Mesothelial cell of epicardium (in vitro differentiated cells): ENCODE measurements around the gene TYW5. TPM values are rescaled to one million over a fixed set of nuclear protein-coding genes. Genes with fewer than 3 reads are reported as not detected.
"Not testable (repeated sequence)": the region's sequence is repeated elsewhere in the genome, so short reads cannot be mapped to it uniquely, and the experiment has no call there.

Experiments
- DNase-seq, 2 experiments: peaks; one replicate each; pipeline ENCODE4 v3.0.0; 2021; ENCODE audit warnings: low spot score in 2 of 2; ENCODE audit not compliant: unreplicated experiment in 2 of 2
- H3K27ac Mint-ChIP-seq: 2 replicates; pipeline ENCODE4 v1.8.0; 2021; ENCODE audit warnings: mixed read lengths
- H3K27me3 Mint-ChIP-seq: 2 replicates; pipeline ENCODE4 v1.8.0; 2021; ENCODE audit warnings: low read depth, mixed read lengths
- H3K36me3 Mint-ChIP-seq: 2 replicates; pipeline ENCODE4 v1.8.0; 2021; ENCODE audit warnings: mixed read lengths
- H3K4me1 Mint-ChIP-seq: 2 replicates; pipeline ENCODE4 v1.8.0; 2021; ENCODE audit warnings: mixed read lengths
- H3K4me3 Mint-ChIP-seq: 2 replicates; pipeline ENCODE4 v1.8.0; 2021; ENCODE audit warnings: mild to moderate bottlenecking, moderate library complexity, mixed read lengths
- H3K9me3 Mint-ChIP-seq: 2 replicates; pipeline ENCODE4 v1.8.0; 2021; ENCODE audit warnings: mixed read lengths
- total RNA-seq: library from RNA; stranded (reverse); gene quantifications from 3 replicates; pipeline ENCODE4 v1.2.1, GENCODE V29; 2021
- TF ChIP-seq, protein P1 (sequence below): fragments of 200-600 bp; sonication (generic); IDR thresholded peaks from one replicate; pipeline ENCODE4 v1.5.0; 2021; ENCODE audit warnings: antibody characterized with exemption; ENCODE audit not compliant: unreplicated experiment

TYW5 gene
- total RNA-seq, 1 donor from 2014 or later: 12.2 TPM

- peaks cover 17% of the 10 kb centered on the region for H3K9me3 Mint-ChIP-seq
- H3K27me3 Mint-ChIP-seq: no peaks in the 10 kb centered on the region
- no peak overlapping the region for H3K27ac Mint-ChIP-seq
- H3K4me1 Mint-ChIP-seq: peaks cover 14% of the 10 kb centered on the region
- peaks cover 36% of the 10 kb centered on the region for H3K36me3 Mint-ChIP-seq
- TF ChIP-seq, protein P1, sequence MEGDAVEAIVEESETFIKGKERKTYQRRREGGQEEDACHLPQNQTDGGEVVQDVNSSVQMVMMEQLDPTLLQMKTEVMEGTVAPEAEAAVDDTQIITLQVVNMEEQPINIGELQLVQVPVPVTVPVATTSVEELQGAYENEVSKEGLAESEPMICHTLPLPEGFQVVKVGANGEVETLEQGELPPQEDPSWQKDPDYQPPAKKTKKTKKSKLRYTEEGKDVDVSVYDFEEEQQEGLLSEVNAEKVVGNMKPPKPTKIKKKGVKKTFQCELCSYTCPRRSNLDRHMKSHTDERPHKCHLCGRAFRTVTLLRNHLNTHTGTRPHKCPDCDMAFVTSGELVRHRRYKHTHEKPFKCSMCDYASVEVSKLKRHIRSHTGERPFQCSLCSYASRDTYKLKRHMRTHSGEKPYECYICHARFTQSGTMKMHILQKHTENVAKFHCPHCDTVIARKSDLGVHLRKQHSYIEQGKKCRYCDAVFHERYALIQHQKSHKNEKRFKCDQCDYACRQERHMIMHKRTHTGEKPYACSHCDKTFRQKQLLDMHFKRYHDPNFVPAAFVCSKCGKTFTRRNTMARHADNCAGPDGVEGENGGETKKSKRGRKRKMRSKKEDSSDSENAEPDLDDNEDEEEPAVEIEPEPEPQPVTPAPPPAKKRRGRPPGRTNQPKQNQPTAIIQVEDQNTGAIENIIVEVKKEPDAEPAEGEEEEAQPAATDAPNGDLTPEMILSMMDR: no peak
- no peak overlapping the region for H3K4me3 Mint-ChIP-seq
- DNase-seq: no peak
These were observed 38.3 kb downstream of the TYW5 start for GRCh38 chr2:199916980-199917379.

- peaks cover 21% of the 10 kb centered on the region for H3K4me1 Mint-ChIP-seq
- peaks cover 17% of the 10 kb centered on the region for H3K9me3 Mint-ChIP-seq
- no peak for DNase-seq
- peaks cover 31% of the 10 kb centered on the region for H3K36me3 Mint-ChIP-seq
- H3K4me3 Mint-ChIP-seq: no peak overlapping the region
- no peaks in the 10 kb centered on the region for H3K27me3 Mint-ChIP-seq
- peak overlapping the region; percentile 10 for H3K27ac Mint-ChIP-seq
- TF ChIP-seq, protein P1: no peak
These were observed 40.8 kb downstream of the TYW5 start for GRCh38 chr2:199914372-199914958.

DNA sequence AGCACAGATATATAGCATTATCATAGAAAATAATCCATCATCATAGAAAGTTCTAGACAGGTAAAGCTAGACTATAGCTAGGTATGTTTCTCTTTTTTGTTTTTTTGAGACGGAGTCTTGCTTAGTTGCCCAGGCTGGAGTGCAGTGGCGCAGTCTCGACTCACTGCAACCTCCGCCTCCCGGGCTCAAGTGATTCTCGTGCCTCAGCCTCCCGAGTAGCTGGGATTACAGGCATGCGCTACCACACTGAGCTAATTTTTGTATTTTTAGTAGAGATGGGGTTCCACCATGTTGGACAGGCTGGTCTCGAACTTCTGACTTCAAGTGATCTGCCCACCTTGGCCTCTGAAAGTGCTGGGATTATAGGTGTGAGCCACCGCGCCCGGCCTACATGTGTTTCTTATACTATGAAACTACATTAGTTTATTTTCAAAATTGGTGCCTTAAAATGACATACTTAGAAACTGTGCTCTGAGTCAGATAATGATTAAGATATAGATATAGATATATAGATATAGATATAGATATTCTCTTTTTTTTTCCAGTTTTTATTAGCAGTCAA lies 42.7 kb downstream of the TYW5 start:
- Mint-ChIP-seq H3K36me3 (peaks cover 20% of the 10 kb centered on the region), H3K4me1 (peaks cover 21% of the 10 kb centered on the region), H3K4me3 (peak overlapping the region; percentile 87), H3K9me3 (peaks cover 12% of the 10 kb centered on the region), H3K27ac (peak overlapping the region; percentile 40)
- not testable (repeated sequence) for DNase-seq, H3K27me3 Mint-ChIP-seq

DNA sequence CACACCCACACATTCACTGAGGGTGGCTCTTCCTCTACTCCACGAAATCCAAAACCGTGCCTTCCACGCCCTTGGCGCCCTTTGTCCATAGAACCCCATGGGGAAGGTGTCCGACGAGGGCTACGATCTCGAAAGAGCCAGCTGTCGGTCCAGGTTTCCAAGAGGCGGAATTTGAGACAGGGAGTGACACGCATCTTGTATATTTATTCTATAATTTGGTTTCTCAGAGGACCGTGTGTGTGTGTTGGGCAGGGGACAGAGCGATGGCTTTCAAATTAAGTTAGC lies 43.5 kb downstream of the TYW5 start:
- H3K4me3 Mint-ChIP-seq: peak overlapping the region; percentile 87
- H3K4me1 Mint-ChIP-seq: peaks cover 21% of the 10 kb centered on the region
- DNase-seq: no peak
- H3K27me3 Mint-ChIP-seq: no peaks in the 10 kb centered on the region
- peaks cover 7% of the 10 kb centered on the region for H3K9me3 Mint-ChIP-seq
- peak overlapping the region; percentile 97 for H3K27ac Mint-ChIP-seq
- TF ChIP-seq, protein P1: no peak
- H3K36me3 Mint-ChIP-seq: peaks cover 12% of the 10 kb centered on the region

DNA sequence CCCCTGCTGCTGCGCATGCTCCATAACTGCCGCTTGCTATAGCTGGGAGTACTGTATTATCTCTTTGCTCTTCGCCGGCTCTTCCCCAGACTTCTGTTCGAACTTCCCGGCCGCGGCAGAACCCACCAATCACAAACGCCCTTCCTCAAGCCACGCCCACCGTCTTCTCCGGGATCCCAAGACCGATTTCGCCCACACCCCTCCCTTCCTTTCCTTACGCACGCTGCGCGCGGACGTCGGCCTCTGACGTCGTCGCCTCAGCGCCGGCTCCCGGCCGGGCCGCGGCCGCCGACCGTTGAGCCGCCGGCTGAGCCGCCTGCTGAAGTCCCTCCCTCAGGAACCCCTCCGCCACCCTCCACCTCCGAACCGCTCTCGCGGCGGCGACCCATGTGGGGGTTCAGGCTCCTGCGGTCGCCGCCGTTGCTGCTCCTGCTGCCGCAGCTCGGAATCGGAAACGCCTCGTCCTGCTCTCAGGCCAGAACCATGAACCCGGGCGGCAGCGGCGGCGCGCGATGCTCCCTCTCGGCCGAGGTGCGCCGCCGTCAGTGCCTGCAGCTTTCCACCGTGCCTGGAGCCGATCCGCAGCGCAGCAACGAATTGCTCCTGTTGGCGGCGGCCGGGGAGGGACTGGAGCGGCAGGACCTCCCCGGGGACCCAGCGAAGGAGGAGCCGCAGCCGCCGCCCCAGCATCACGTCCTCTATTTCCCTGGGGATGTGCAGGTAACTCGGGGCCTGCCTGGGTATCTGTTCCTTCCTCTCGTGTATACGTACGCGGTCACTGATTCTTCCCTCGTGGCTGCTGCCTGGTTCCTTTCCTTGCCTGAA lies 44.0 kb downstream of the TYW5 start, which contains the start of gene C2orf69:
TSS of gene C2orf69 (plus strand) at position 242 of the 825 bp plus-strand sequence. CDS start at position 388, 146 bp downstream.
- TF ChIP-seq, protein P1: no peak
- H3K27ac Mint-ChIP-seq: peak within 1 kb of the TSS; percentile 97
- H3K36me3 Mint-ChIP-seq: peaks cover 6% of the 10 kb centered on the region
- H3K27me3 Mint-ChIP-seq: peaks cover 3% of the 10 kb centered on the region
- DNase-seq: peak; percentile 93 to 99
- H3K4me1 Mint-ChIP-seq: peaks cover 21% of the 10 kb centered on the region
- peaks cover 5% of the 10 kb centered on the region for H3K9me3 Mint-ChIP-seq
- H3K4me3 Mint-ChIP-seq: peak within 1 kb of the TSS; percentile 87
